ENCODE results near the gene RAI1. TPM values are rescaled to one million over a fixed set of nuclear protein-coding genes. Genes with fewer than 3 reads are reported as not detected.

The RAI1 gene
- total and polyA plus RNA-seq, 2 of the 8 experiments (the other 6 are each of a cell fraction or from before 2014, with no cell fraction given): 0.39 to 1.2 TPM

DNA sequence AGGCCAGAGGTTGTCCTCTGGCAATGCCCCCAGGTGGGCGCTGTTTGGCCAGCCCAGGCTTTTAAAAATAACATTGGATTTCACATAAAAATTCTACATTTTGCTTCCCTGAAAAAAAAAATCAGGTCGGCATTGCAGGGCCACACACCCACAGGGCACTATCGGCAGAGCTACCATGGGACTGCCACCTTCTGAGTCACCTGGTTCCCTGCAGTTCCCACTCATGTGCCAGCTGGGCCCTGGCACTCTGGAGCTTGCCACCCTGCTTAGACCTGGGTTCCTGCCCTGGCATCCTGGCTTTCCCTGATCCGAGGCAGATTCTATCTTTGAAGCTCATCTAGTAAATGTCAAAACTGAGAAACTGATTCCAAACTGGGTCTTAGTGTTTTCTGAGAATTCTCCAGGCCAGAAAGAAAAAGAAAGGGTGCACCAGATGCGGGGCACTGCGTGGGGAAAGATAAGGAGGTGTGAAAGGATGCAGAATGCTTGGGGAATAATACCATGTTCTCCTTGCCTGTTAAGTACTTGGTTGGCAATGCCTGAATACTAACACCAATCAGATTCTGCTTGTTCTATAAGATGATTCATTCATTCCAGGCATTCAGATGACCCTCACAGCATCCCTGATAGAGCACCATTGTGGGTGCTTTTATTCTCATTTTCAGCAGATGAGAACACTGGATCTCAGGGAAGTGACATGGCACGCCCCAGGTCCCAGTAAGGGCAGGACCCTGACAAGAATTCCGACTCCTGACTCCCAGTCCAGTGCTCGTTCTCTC, 51.8 kb downstream of the RAI1 start:
- TF ChIP-seq, protein P1, sequence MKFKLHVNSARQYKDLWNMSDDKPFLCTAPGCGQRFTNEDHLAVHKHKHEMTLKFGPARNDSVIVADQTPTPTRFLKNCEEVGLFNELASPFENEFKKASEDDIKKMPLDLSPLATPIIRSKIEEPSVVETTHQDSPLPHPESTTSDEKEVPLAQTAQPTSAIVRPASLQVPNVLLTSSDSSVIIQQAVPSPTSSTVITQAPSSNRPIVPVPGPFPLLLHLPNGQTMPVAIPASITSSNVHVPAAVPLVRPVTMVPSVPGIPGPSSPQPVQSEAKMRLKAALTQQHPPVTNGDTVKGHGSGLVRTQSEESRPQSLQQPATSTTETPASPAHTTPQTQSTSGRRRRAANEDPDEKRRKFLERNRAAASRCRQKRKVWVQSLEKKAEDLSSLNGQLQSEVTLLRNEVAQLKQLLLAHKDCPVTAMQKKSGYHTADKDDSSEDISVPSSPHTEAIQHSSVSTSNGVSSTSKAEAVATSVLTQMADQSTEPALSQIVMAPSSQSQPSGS (IDR thresholded peaks at IDR 0.05; ENCODE audit: low read length): no peak
- TF ChIP-seq NANOG (IDR thresholded peaks at IDR 0.05; ENCODE audit: insufficient read depth, low read depth, low read length, poor library complexity, severe bottlenecking): no peak
- no peaks in the 10 kb centered on the region for H3K23me2 ChIP-seq (ENCODE audit: low read depth, low read length)

More for the DNA sequence above, 51.8 kb downstream of the RAI1 start:
- H3K4me3 ChIP-seq (ENCODE audit: extremely low read depth in 1 of 4, insufficient read depth in 2 of 4, low read depth in 3 of 4, low read length in 4 of 4): no peak overlapping the region
- H3K27me3 ChIP-seq (replicated peaks in 1 of 4; ENCODE audit: control insufficient read depth in 3 of 4, extremely low read depth in 1 of 4, insufficient read depth in 3 of 4, low read length in 3 of 4): peaks cover 12 to 15% (median 15%) of the 10 kb centered on the region in 4 experiments
- 80% methylated on average over 9 of the region's 9 CpGs; no CpG with 5 or more reads in 1 of the 2 experiments for WGBS, 2 experiments (ENCODE audit: extremely low coverage in 1 of 2, insufficient coverage in 1 of 2, insufficient read length in 1 of 2, insufficient replicate concordance in 2 of 2, low coverage in 1 of 2, low lambda C conversion rate in 2 of 2, missing lambda C conversion rate in 1 of 2)
- no peak overlapping the region for H3K9ac ChIP-seq (replicated peaks in 1 of 4; ENCODE audit: extremely low read depth in 1 of 4, low read depth in 3 of 4, low read length in 3 of 4)
- H3K56ac ChIP-seq (replicated peaks; ENCODE audit: insufficient read length, low read depth, low read length): no peak overlapping the region
- peaks cover 0 to 7% (median 6%) of the 10 kb centered on the region in 4 experiments; a peak in 6 of 7 replicates for H3K4me1 ChIP-seq (replicated peaks in 1 of 4; ENCODE audit: control insufficient read depth in 3 of 4, insufficient read depth in 4 of 4, low read length in 3 of 4)
- no peak for DNase-seq (ENCODE audit: low read depth in 1 of 2, low spot score in 2 of 2)
- no peak for FAIRE-seq
- H3K23ac ChIP-seq (ENCODE audit: insufficient read length): no peak overlapping the region
- no peak overlapping the region for H3K27ac ChIP-seq (ENCODE audit: low read depth, low read length)
- no peak overlapping the region for H3K18ac ChIP-seq (ENCODE audit: extremely low read depth, low read length)
- H2BK120ac ChIP-seq (replicated peaks; ENCODE audit: low read depth, low read length): no peak overlapping the region
- H3K4me2 ChIP-seq (ENCODE audit: insufficient read depth in 1 of 2, low read depth in 2 of 2, low read length in 2 of 2): no peak overlapping the region
- no peak overlapping the region for H2BK12ac ChIP-seq (ENCODE audit: low read depth, low read length)
- H4K8ac ChIP-seq (ENCODE audit: extremely low read depth, insufficient read depth, low read length): no peak overlapping the region
- no peaks in the 10 kb centered on the region for H3K36me3 ChIP-seq (ENCODE audit: control insufficient read depth in 2 of 4, insufficient read depth in 4 of 4, low read length in 3 of 4)
- H3K9me3 ChIP-seq (ENCODE audit: insufficient read depth in 2 of 2, low read depth in 1 of 2, low read length in 1 of 2): no peaks in the 10 kb centered on the region
- POLR2A ChIA-PET (ENCODE audit: partially characterized antibody): no interaction called here
- H4K20me1 ChIP-seq (replicated peaks in 1 of 2; ENCODE audit: control insufficient read depth in 1 of 2, insufficient read depth in 2 of 2, low read length in 2 of 2): peaks cover 2 to 5% of the 10 kb centered on the region in 2 experiments
- no peak overlapping the region for H2AK5ac ChIP-seq (ENCODE audit: low read depth, low read length)
- H3K4ac ChIP-seq (replicated peaks; ENCODE audit: insufficient read length, low read depth, low read length): no peak overlapping the region
- H4K5ac ChIP-seq (ENCODE audit: insufficient read length, low read depth, low read length): no peak overlapping the region
- H3K79me1 ChIP-seq (ENCODE audit: low read depth, low read length): no peaks in the 10 kb centered on the region
- H2BK5ac ChIP-seq (ENCODE audit: low read depth, low read length): no peak overlapping the region
- H2AFZ ChIP-seq (ENCODE audit: low read length): no peak overlapping the region
- H2BK20ac ChIP-seq (ENCODE audit: low read length): no peak overlapping the region
- CTCF ChIA-PET (ENCODE audit: partially characterized antibody): interaction anchor here (0.7 to 6.0 kb wide), 5 partner anchors 8 to 368 kb away, joined by 3 to 47 read pairs (median 4); no protein-coding TSS in a partner anchor
- no peaks in the 10 kb centered on the region for H3K79me2 ChIP-seq (ENCODE audit: control insufficient read depth in 1 of 2, insufficient read depth in 2 of 2, low read length in 2 of 2)
- no peak overlapping the region for H3K14ac ChIP-seq (ENCODE audit: insufficient read length)
- H4K91ac ChIP-seq (replicated peaks; ENCODE audit: insufficient read length, low read length): no peak overlapping the region
- H2BK15ac ChIP-seq (ENCODE audit: low read length): no peak overlapping the region

Measured in H1 (cell line).